Measurements from ENCODE around the gene OLFM1.

Gene OLFM1

DNA sequence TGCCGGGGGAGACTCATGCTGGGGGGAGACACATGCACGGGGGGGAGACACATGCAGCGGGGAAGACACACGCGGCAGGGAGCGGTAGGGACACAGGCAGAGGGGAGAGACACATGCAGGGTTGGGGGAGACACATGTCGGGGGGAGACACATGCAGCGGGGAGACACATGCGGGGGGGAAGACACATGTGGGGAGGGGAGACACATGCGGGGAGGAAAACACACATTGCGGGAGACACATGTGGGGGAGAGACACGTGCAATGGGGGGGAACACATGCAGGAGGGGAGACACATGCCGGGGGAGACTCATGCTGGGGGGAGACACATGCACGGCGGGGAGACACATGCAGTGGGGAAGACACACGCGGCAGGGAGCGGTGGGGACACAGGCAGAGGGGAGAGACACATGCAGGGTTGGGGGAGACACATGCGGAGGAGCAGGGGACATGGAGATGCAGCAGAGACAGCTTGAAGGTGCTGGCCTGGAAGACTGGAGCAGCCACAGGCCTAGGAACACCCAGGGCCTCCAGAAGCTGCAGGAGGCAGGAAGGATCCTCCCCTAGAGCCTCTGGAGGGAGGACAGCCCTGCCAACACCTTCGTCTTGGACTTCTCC, 20.3 kb upstream of the OLFM1 start:
- ATAC-seq, result no peak
- H3K4me3 Mint-ChIP-seq, result no peak overlapping the region
- peaks cover 2% of the 10 kb centered on the region for H3K36me3 Mint-ChIP-seq (ENCODE audit: low read depth)

DNA sequence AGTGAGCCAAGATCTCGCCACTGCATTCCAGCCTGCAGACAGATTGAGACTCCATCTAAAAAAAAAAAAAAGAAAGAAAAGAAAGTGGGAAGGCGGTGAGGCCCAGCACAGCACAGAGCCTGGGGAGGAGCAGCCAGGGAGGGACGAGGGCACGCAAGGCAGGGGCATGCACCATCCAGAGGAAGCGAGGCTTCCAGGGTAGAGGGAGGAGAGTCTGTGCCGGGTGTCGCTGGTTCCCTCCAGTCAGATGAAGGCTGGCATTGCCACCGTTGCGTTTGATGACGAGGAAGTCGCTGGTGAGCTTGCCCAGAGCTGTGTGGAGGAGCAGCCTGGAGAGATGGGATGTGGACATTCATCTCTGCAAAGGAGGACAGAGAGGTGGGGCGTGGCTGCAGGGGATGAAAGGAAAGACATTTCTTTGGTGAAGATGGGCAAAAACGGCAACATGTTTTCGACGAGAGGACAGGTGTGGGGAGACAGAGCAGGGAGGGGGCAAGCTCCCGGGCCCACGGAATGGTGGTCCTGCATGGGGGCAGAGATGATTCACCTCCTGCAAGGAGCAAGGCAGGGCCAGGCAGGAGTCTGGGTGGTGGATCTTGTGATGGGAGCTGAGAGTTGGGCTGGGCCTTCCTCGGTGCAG, 18.6 kb upstream of the OLFM1 start:
- Mint-ChIP-seq H3K27ac (no peak overlapping the region), H3K4me1 (no peaks in the 10 kb centered on the region), H3K36me3 (ENCODE audit: low read depth) (peaks cover 2% of the 10 kb centered on the region), H3K27me3 (peaks cover 35% of the 10 kb centered on the region), H3K9me3 (peaks cover 8% of the 10 kb centered on the region), H3K4me3 (no peak overlapping the region)
- no peak for DNase-seq
- no peak for ATAC-seq

More for the DNA sequence above, 20.3 kb upstream of the OLFM1 start:
- Mint-ChIP-seq H3K27ac (no peak overlapping the region), H3K27me3 (peaks cover 33% of the 10 kb centered on the region), H3K4me1 (no peaks in the 10 kb centered on the region), H3K9me3 (peaks cover 12% of the 10 kb centered on the region)
- DNase-seq, result no peak

DNA sequence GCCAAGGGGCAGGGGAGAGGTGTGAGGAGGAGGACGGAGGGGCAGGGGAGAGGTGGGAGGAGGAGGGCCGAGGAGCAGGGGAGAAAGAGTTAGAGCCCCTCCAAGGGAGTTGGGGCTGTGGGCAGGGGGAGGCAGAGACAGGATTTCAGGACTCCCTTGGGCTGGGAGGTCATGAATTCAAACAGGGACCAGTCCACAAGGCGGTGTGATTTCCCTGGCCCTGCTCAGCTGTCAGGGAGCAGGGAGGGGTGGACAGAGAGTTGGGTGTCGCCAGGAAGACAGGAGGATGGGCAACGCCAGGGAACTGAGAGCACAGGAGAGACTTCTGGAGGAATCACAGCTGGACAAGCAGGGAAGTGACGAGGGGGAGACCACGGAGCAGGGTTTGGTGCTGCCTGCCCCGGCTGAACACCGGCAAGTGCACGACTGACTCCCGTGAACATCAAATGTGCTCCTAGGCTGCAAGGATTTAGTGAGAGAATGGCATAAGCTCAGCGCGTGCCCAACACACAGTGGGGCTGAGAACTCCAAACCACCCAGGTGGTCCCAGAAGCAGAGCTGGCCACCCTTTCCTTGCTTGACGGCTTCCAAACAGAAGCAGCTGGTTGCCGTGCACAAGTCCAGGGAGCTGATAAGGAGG, 17.8 kb upstream of the OLFM1 start:
- Mint-ChIP-seq H3K27ac (no peak overlapping the region), H3K4me1 (no peaks in the 10 kb centered on the region), H3K4me3 (no peak overlapping the region), H3K27me3 (peaks cover 37% of the 10 kb centered on the region), H3K9me3 (peaks cover 3% of the 10 kb centered on the region), H3K36me3 (ENCODE audit: low read depth) (no peaks in the 10 kb centered on the region)
- DNase-seq (no peak), ATAC-seq (no peak)

DNA sequence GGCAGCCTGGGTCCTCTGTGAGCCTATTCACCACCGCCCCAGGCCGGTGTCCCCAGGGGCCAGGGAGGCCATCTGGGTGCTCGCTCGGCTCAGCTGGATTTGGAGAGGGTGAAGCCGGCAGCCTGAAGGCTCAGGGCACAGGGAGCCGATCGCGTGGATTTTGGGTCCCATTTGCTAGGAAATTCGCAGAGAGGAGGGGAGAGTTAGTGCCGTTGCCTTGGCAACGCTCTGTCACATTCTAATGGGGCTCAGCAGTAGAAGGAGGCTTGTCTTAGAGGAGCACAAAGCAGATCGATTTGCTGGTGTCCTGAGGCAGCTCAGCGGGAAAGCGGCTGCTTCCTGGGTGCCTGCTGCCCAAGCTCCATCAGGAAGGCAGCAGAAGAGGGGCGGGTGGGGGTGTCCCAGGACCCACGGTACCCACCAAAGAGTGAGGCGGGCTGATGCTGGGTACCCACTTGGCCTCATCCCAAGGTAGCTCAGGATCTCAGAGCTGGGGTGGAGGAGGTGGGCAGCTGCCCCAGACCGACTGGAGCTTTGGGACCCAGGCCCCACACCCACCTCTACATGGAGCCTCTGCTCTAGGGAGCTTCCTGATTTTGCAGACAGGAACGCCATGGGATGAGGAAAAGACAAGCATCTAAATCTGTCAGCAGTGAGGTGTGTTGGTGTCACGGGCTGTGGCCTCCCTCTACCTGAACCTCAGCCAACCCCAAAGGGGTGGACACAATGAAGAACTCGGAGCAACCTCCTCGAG, 17.1 kb upstream of the OLFM1 start:
- ATAC-seq (no peak), DNase-seq (no peak)
- Mint-ChIP-seq H3K4me3 (no peak overlapping the region), H3K4me1 (no peaks in the 10 kb centered on the region), H3K9me3 (peaks cover 2% of the 10 kb centered on the region), H3K36me3 (ENCODE audit: low read depth) (no peaks in the 10 kb centered on the region), H3K27me3 (peaks cover 39% of the 10 kb centered on the region), H3K27ac (no peak overlapping the region)

DNA sequence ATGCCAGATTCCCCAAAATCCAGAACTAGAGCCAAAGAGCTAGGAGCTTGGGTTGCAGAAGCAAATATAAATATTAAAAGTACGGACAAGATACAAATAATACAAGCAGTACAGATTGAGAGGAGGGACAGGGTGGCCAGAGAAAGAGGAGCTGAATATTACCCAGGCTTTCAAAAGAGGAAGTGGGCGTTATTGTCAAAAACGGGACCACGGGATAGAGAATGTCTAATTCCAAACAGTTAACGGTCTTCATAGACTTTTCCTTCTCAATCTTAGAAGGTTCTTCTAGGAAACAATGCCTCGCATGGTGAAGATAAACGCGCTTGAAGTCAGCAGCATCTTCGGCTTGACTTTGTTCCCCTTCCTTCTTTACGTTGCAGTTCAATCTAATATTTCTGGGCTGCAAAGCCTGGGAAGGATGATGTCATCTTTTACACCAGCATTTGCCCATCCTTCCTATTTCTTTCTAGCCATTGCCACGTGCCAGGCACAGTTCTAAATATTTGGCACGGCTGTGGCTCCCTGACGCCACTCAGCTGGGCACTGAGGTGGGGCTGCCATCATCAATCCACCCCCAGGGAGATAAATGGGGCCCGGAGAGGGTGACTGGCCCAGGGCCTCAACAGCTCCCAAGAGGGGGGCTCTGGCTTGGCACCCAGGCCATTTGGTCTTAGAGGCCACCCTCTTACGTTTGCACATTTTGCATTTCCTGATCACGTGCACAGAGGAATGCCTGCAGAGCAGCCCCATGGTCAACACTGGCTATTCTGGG, 16.3 kb upstream of the OLFM1 start:
- Mint-ChIP-seq H3K27ac (no peak overlapping the region), H3K4me1 (no peaks in the 10 kb centered on the region), H3K4me3 (no peak overlapping the region), H3K27me3 (peaks cover 34% of the 10 kb centered on the region), H3K9me3 (no peaks in the 10 kb centered on the region), H3K36me3 (ENCODE audit: low read depth) (no peaks in the 10 kb centered on the region)
- no peak for DNase-seq
- ATAC-seq, result no peak

DNA sequence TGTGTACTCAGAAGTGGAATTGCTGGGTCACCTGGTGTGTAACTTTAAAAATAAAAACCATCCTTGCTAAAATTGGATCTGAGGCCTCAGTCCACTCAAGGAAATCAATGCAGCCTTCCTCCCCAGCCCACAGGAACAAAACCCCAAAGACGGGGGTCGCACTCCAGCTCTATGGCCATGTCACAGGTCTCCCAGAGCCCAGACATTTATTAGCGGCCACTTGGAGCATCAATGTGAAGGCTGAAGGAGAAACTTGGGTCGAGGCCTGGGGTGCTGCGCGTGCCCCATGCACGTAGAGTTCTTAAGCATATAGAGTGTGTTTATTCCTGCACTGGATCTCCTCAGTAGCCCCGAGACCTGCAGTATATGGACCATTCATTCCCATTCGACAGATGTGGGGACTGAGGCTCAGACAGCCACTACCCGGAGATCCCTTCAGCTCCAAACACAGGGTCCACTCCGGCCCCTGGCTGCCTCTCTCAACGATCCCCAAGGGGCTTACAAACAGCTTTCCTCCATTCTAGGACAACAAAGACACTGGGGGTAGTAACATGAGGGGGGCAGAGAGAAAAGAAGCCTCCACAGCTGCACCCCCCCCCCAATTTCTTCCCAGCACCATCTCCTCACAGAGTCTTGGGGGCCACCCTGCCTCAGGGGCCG, 14.3 kb upstream of the OLFM1 start:
- Mint-ChIP-seq H3K9me3 (no peaks in the 10 kb centered on the region), H3K4me1 (no peaks in the 10 kb centered on the region), H3K4me3 (no peak overlapping the region), H3K27ac (no peak overlapping the region), H3K27me3 (peaks cover 45% of the 10 kb centered on the region), H3K36me3 (ENCODE audit: low read depth) (no peaks in the 10 kb centered on the region)
- ATAC-seq (no peak), DNase-seq (no peak)

GRCh38 chr9:135073741-135074305, 13.6 kb upstream of the OLFM1 start:
- ATAC-seq (no peak), DNase-seq (no peak)
- Mint-ChIP-seq H3K36me3 (ENCODE audit: low read depth) (no peaks in the 10 kb centered on the region), H3K27ac (no peak overlapping the region), H3K9me3 (no peaks in the 10 kb centered on the region), H3K4me1 (no peaks in the 10 kb centered on the region), H3K27me3 (peaks cover 40% of the 10 kb centered on the region), H3K4me3 (no peak overlapping the region)

- Mint-ChIP-seq H3K9me3 (no peaks in the 10 kb centered on the region), H3K4me3 (no peak overlapping the region), H3K36me3 (ENCODE audit: low read depth) (no peaks in the 10 kb centered on the region), H3K27ac (no peak overlapping the region), H3K27me3 (peaks cover 35% of the 10 kb centered on the region), H3K4me1 (no peaks in the 10 kb centered on the region)
- DNase-seq (no peak), ATAC-seq (no peak)
Observed at GRCh38 chr9:135074354-135075233, 12.9 kb upstream of the OLFM1 start.

- Mint-ChIP-seq H3K36me3 (ENCODE audit: low read depth) (no peaks in the 10 kb centered on the region), H3K9me3 (no peaks in the 10 kb centered on the region), H3K4me3 (no peak overlapping the region), H3K4me1 (no peaks in the 10 kb centered on the region), H3K27me3 (peaks cover 30% of the 10 kb centered on the region), H3K27ac (no peak overlapping the region)
- no peak for ATAC-seq
- no peak for DNase-seq
Observed at GRCh38 chr9:135075234-135076142, 12.0 kb upstream of the OLFM1 start.

DNA sequence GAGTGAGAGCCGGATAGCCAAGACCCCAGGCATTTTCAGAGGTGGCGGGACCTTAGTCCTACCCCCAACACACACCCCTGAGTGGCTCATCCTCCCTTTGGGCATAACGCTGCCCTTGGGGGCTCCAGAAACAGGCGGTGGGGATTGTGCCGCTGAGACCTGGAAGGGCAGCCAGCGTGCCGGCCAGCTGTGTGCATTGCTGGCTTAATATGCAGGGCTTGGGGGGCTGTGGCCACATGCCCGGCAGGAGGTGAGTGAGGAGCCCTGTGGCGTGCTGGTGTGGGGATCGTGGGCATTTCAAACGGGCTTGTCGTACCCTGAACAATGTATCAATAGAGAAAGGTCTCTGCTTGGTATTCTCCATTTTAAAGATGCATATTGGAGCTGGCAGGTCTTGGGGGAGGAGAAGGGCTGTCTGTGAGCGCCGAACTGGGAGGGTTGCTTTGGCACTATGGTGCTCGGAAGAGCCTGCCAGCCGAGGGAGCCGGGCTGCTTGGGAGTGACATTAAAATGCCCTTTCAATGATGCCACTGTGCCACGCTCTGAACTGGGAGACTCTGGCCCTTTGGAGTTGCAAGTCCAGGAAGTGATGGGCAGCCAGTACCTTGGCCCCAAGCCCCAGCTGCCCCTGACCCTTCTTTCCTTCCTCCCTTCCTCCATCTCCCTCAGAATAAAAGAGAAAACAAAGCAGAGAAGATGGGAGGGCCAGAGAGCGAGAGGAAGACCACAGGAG, 11.2 kb upstream of the OLFM1 start:
- no peak overlapping the region for H3K4me3 Mint-ChIP-seq
- DNase-seq, result no peak
- no peaks in the 10 kb centered on the region for H3K36me3 Mint-ChIP-seq (ENCODE audit: low read depth)
- H3K27ac Mint-ChIP-seq, result no peak overlapping the region
- ATAC-seq, result no peak
- H3K9me3 Mint-ChIP-seq, result no peaks in the 10 kb centered on the region
- H3K4me1 Mint-ChIP-seq, result no peaks in the 10 kb centered on the region
- peaks cover 30% of the 10 kb centered on the region for H3K27me3 Mint-ChIP-seq

GRCh38 chr9:135076876-135077430, 10.5 kb upstream of the OLFM1 start:
- ATAC-seq (no peak), DNase-seq (no peak)
- H3K4me3 Mint-ChIP-seq, result no peak overlapping the region
- no peak overlapping the region for H3K27ac Mint-ChIP-seq
- no peaks in the 10 kb centered on the region for H3K9me3 Mint-ChIP-seq
- no peaks in the 10 kb centered on the region for H3K36me3 Mint-ChIP-seq (ENCODE audit: low read depth)
- peaks cover 30% of the 10 kb centered on the region for H3K27me3 Mint-ChIP-seq
- no peaks in the 10 kb centered on the region for H3K4me1 Mint-ChIP-seq
